ENCODE data around the gene C5orf47. TPM values are rescaled to one million over a fixed set of nuclear protein-coding genes. Genes with fewer than 3 reads are reported as not detected.

Gene C5orf47
- total RNA-seq, 1 experiment from 2014 or later = 0.09 TPM

GRCh38 chr5:173969167-173970049 is 19.6 kb upstream of the C5orf47 start:
- H3K4me1 Mint-ChIP-seq = peaks cover 67 to 74% of the 10 kb centered on the region in 2 experiments
- no peak overlapping the region for H4K5ac ChIP-seq (ENCODE audit: insufficient read length, low read depth, low read length)
- no peak overlapping the region for H4K8ac ChIP-seq (replicated peaks; ENCODE audit: insufficient read length, low read depth, low read length)
- no peak overlapping the region for H3K4ac ChIP-seq (ENCODE audit: low read depth, low read length)
- no peak overlapping the region for H2BK15ac ChIP-seq (ENCODE audit: low read depth, low read length)
- peaks cover 5% of the 10 kb centered on the region; the same call in 1 of the 2 replicates for H3K4me1 ChIP-seq (ENCODE audit: insufficient read depth, low read length)
- peak overlapping the region; percentile 15 for H3K18ac ChIP-seq (ENCODE audit: insufficient read length, low read depth, low read length)
- H3K14ac ChIP-seq (ENCODE audit: insufficient read depth, low read length) = peak overlapping the region; percentile 42; the same call in 1 of the 2 replicates
- no peaks in the 10 kb centered on the region for H3K79me2 ChIP-seq (ENCODE audit: insufficient read depth, low read length)
- H2AK5ac ChIP-seq (ENCODE audit: insufficient read length, low read length) = no peak overlapping the region
- H2BK12ac ChIP-seq (ENCODE audit: insufficient read length, low read depth, low read length) = no peak overlapping the region
- DNase-seq = no peak
- no peaks in the 10 kb centered on the region for H3K9me3 Mint-ChIP-seq
- H3K27ac ChIP-seq (ENCODE audit: insufficient read length, low read depth, low read length) = no peak overlapping the region
- no peaks in the 10 kb centered on the region for H3K79me1 ChIP-seq (ENCODE audit: insufficient read depth, low read depth, low read length, poor library complexity, severe bottlenecking)
- H3K4me3 Mint-ChIP-seq = no peak overlapping the region
- no peak overlapping the region for H2BK120ac ChIP-seq (ENCODE audit: low read depth, low read length, poor library complexity, severe bottlenecking)
- H4K91ac ChIP-seq (ENCODE audit: insufficient read length, low read depth, low read length) = no peak overlapping the region
- no peaks in the 10 kb centered on the region for H3K23me2 ChIP-seq (ENCODE audit: insufficient read length, low read depth, low read length, poor library complexity, severe bottlenecking)
- H3K9me3 ChIP-seq (ENCODE audit: control insufficient read depth, low read depth, low read length) = no peaks in the 10 kb centered on the region
- H3K27me3 Mint-ChIP-seq (ENCODE audit: low read depth) = peaks cover 3% of the 10 kb centered on the region
- H3K27ac Mint-ChIP-seq = peak overlapping the region; percentile 19 to 38 (median 19); a peak in 4 of 7 replicates
- no peak overlapping the region for H3K4me2 ChIP-seq (ENCODE audit: insufficient read depth, insufficient read length, low read length)
- TF ChIP-seq, protein P1, sequence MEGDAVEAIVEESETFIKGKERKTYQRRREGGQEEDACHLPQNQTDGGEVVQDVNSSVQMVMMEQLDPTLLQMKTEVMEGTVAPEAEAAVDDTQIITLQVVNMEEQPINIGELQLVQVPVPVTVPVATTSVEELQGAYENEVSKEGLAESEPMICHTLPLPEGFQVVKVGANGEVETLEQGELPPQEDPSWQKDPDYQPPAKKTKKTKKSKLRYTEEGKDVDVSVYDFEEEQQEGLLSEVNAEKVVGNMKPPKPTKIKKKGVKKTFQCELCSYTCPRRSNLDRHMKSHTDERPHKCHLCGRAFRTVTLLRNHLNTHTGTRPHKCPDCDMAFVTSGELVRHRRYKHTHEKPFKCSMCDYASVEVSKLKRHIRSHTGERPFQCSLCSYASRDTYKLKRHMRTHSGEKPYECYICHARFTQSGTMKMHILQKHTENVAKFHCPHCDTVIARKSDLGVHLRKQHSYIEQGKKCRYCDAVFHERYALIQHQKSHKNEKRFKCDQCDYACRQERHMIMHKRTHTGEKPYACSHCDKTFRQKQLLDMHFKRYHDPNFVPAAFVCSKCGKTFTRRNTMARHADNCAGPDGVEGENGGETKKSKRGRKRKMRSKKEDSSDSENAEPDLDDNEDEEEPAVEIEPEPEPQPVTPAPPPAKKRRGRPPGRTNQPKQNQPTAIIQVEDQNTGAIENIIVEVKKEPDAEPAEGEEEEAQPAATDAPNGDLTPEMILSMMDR (conservative IDR thresholded peaks at IDR 0.05) = no peak
- no peak overlapping the region for H2AFZ ChIP-seq (ENCODE audit: low read length)
- no peak overlapping the region for H2BK20ac ChIP-seq (ENCODE audit: low read depth, low read length, poor library complexity, severe bottlenecking)
- no peak overlapping the region for H3K23ac ChIP-seq (ENCODE audit: insufficient read length, low read depth, low read length)
- H3K9ac ChIP-seq (ENCODE audit: extremely low read depth, insufficient read length, low read length) = no peak overlapping the region
- no peak overlapping the region for H2BK5ac ChIP-seq (ENCODE audit: insufficient read length, low read length)
- WGBS (ENCODE audit: extremely low coverage, insufficient read length, low lambda C conversion rate) = no CpG with 5 or more reads among the region's 12 CpGs
- no peak overlapping the region for H3T11ph ChIP-seq (ENCODE audit: low read length)
- H3K56ac ChIP-seq (ENCODE audit: insufficient read length, low read depth, low read length) = no peak overlapping the region
- no peaks in the 10 kb centered on the region for H3K27me3 ChIP-seq (ENCODE audit: insufficient read depth, low read length)
- no peaks in the 10 kb centered on the region for H4K20me1 ChIP-seq (ENCODE audit: control insufficient read depth, insufficient read depth, insufficient read length)
- no peaks in the 10 kb centered on the region for H3K36me3 Mint-ChIP-seq (ENCODE audit: insufficient read depth in 1 of 3, low read depth in 3 of 3)
